ENCODE results near the gene YIPF2.
"Not testable (repeated sequence)": the region's sequence is repeated elsewhere in the genome, so short reads cannot be mapped to it uniquely, and the experiment has no call there.

The YIPF2 gene

DNA sequence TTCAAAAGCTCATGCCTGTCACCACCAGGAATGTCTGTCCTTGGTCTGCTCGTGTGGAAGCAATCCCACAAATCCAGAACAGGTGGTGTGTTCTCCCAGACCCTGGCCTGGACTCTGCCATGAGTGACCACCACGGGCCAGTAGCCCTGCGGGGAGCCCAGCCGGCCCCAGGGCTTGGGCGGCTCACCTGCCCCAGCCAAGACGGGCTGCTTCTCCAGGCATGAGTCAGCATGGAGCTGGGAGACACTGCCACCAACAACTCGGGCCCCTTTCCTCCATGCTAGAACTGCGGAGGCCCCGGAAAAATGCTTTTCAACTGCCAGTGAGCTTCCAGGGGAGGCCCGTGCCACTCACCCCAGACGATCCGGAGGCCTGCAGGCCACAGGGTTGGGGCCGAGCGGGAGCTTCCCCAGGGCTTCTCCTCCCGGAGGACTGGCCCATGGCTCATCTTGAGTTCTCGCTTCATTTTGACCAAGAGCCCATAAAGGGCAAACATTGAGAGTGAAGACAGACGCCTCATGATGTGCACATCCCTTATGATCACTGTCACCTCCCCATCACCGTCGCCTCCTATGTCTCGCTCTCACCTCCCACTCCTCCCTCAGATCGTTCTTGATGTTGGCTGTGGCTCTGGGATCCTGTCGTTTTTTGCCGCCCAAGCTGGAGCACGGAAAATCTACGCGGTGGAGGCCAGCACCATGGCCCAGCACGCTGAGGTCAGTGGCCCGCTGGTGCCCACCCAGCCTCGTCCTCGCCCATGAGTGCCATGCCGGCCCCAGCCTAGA is 16.7 kb downstream of the YIPF2 start:
- no peak for DNase-seq (ENCODE audit: low read depth)

- no peak for DNase-seq (ENCODE audit: low read depth)
Observed at GRCh38 chr19:10908380-10908960, 20.0 kb downstream of the YIPF2 start.

GRCh38 chr19:10907925-10908324 is 20.5 kb downstream of the YIPF2 start:
- no peak for DNase-seq (ENCODE audit: low read depth)

GRCh38 chr19:10899151-10899653 is 29.2 kb downstream of the YIPF2 start:
- no peak for DNase-seq (ENCODE audit: low read depth)

DNA sequence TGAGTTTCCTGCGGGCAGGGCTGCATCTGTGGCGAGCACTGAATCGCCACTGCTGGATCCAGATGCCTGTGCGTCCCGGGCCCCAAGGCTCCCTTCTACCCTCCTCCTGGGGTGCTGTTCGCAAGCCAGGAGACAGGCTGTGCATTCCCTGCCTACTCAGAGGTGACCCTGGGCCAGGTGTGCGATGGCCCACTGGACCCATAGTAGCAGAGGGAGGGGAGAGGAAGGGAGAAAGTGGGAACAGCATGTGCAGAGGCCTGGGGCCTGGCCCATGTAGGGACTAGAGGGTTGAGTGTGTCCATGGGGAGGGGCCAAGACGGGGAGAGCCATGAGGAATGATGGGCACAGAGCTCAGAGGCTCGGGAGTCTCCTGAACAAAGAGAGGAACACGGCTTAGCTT is 29.8 kb downstream of the YIPF2 start:
- DNase-seq (ENCODE audit: low read depth) = no peak

GRCh38 chr19:10896851-10897526 is 31.4 kb downstream of the YIPF2 start:
- no peak for DNase-seq (ENCODE audit: low read depth)

DNA sequence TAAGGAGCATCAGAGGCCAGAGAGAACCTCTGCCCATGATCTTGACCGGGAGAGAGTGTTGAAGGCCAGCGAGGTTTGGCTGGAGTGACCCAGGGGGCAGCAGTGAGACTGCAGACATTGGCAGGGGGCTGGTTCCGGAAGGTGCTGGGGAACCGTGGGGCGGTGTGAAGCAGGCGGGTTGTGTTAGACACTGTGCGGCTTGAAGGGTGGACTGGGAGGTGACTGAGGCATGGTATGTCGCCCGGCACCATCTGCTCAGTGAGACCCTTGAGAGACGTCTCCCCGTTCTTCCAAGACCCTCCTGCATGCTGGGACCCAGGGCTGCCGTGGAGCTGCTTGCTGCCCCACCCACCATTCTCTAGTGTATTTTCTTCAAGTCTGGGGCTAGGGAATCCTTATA is 32.5 kb downstream of the YIPF2 start:
- DNase-seq (ENCODE audit: low read depth) = no peak

DNA sequence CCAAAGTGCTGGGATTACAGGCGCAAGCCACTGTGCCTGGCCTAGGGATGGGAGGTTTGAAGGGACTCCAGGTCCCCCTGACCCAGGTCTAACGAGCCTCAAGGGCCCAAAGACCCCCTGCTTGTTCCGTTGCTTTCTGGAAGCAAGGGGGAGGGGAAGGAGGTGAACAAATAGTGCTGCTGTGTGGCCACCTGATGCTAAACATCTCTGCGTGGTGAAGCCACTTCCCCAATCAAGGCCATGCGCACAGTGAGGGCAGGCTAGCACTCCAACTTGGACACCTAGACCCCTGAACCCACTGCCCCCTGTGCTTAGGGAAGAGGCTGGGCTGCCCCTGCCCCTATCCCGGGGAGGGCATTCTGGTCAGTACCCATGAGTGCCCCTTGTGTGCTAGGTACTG is 33.1 kb downstream of the YIPF2 start:
- no peak for DNase-seq (ENCODE audit: low read depth)

GRCh38 chr19:10894911-10895213 is 33.6 kb downstream of the YIPF2 start:
- DNase-seq (ENCODE audit: low read depth) = no peak

DNA sequence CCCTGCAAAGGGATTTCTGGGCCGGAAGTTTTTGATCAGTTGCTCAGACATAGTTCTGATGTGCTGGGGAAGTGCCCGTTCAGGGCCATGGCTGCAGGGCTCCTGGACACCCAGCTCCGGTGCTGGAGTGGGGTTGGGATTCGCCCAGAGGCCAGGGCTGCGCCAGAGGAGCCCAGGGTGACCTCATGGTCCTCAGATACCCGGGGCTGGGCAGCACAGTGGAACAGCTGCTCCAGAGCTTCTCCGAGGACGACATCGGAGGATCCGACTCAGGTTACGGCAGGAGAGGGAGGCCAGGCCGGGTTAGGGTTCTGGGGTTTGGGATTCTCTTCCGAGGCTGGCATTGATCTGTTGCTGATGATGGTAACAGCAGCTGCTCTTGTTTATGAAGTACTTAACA is 36.2 kb downstream of the YIPF2 start:
- DNase-seq (ENCODE audit: low read depth) = no peak

- no peak for DNase-seq (ENCODE audit: low read depth)
Observed at GRCh38 chr19:10891405-10892086, 36.9 kb downstream of the YIPF2 start.

- no peak for DNase-seq (ENCODE audit: low read depth)
Observed at GRCh38 chr19:10889880-10890279, 38.6 kb downstream of the YIPF2 start.

- no peak for DNase-seq (ENCODE audit: low read depth)
Observed at GRCh38 chr19:10888421-10888866, 40.0 kb downstream of the YIPF2 start.

DNA sequence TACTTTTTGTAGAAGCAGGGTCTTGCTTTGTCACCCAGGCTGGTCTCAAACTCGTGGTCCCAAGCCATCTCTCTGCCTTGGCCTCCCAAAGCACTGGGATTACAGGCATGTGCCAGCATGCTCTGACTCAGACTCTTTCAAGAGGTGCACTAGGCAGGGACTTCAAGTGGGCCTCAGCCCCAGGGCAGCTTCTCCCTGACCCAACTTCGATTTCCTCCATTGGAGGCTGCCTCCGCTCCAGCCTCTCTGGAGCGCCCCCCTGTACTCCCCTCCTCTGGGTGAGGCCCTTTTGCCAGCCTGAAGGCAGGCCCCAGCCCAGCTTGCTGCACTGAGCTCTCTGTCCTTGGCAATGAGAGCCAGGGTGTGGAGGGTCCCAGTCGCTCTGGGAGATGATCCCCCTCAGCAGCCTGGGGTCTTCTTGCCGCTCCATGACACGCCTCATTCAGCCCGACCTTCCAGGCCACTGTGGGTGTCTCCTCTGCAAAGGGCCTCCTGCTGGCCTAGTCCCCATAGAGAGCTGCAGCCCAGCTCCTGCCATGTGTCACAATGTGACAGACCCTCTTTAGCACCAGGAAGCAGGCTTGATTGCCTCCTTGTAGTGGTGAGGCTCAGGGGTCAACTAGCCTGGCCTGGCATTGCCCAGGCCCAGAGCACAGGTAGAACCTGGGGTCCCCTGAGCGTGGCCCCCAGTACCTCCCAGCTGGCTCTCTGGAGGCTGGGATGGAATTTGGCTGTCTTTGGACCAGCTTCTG is 40.6 kb downstream of the YIPF2 start:
- DNase-seq (ENCODE audit: low read depth) = no peak

DNA sequence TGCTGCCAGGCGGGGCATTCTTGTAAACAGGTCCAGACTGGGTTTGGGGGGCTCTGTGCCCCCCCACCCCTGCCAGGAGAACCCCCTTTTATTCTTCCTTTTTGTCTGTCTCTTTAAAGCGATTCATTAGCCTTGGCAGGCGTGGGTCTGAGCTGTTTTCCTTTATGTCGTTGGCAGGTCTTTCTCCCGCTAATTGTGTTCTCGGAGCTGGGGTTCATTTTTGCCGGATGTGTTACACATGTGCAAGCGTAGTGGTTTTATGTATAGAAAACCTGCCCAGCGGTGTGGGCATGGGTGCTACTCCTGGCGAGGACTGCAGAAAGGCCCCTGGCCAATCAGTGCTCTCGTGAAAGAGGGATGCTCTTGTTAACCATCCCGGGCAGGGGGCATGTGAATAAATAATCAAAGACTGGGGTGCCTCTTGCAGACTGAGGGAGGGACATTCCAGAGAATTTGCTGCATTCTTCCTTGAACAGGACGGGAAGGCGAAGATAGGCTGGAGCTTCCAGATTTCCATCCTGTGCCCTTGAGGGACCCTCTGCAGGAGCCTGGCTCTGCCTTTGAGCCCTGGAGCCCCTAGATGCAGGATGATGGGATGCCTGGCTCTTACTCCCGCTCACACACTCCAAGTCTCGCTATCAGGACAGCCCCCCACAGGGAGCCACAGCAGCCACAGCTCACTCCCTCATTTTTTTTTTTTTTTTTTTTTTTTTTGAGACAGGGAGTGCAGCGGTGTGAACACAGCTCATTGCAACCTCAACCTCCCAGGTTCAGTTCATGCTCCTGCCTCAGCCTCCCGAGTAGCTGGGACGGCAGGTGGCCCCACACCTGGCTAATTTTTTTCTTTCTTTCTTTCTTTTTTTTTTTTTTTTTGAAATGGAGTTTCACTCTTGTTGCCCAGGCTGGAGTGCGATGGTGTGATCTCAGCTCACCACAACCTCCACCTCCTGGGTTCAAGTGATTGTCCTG is 43.0 kb downstream of the YIPF2 start:
- no peak for DNase-seq (ENCODE audit: low read depth)

GRCh38 chr19:10884274-10884673 is 44.2 kb downstream of the YIPF2 start:
- peak; percentile 32 for DNase-seq (ENCODE audit: low read depth)

DNA sequence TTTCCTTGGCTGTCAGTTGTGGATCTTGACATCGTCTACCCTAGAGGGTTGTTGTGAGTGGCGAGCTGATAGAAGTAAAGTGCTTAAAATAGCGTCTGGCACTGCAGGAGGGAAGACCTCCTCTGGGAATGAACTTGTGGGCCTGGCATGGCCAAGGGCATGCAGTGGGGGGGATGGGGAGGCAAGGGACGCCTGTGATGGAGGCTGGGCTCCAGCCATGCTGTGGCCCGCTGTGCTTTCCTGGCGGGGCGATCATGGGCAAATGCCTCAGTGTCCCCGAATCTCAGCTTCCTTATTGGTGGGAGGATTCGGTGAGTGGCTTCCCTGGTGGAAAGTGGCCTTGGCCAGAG is 46.4 kb downstream of the YIPF2 start:
- no peak for DNase-seq (ENCODE audit: low read depth)

DNA sequence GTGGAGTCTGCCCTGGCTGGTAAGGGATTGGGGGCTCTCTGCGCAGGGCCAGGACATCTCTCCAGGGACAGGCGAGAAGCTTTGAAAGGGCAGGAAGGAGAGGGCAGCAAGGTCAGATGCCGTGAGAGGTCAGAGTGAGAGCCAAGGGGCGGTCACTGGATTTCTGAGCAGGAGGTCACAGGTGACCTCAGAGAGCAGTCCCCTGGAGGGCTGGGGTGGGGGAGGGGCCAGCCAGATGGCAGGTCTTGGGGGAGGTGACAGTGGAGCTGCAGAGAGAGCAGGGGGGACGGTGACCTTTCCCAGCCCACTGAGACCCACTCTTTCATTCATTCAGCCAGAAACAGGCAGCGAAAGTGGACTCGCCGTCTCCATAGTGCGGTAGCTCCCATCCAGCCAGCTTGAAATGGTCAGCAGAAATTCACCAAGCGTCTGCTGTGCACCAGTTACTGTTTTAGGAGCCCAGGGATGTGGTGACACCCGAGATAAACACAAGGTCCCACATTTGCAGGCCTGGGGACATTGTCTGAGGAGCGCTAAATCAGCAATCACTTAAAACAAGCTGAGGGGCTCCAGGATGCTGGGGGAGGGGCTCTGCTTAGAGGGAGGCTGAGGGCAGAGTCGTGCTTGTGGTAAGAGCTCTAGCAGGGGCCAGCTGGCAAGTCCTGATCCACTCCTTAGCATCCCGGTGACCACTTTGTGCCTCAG is 46.9 kb downstream of the YIPF2 start:
- DNase-seq (ENCODE audit: low read depth) = no peak

- no peak for DNase-seq (ENCODE audit: low read depth)
Observed at GRCh38 chr19:10878253-10878652, 50.2 kb downstream of the YIPF2 start.

DNA sequence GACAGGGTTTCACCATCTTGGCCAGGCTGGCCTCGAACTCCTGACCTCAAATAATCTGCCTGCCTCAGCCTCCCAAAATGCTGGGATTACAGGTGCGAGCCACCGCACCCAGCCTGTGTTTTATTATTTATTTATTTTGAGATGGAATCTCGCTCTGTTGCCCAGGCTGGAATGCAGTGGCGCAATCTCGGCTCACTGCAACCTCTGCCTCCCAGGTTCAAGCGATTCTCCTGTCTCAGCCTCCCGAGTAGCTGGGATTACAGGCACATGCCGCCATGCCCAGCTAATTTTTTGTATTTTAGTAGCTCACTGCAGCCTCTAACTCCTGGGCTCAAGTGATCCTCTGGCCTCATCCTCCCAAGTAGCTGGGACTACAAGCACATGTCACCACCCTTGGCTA is 50.8 kb downstream of the YIPF2 start:
- DNase-seq (ENCODE audit: low read depth) = not testable (repeated sequence)

All from HS-5 (cell line).